Adrenal gland (tissue), 12 donors: ENCODE results near the gene SZRD1. TPM values are rescaled to one million over a fixed set of nuclear protein-coding genes. Genes with fewer than 3 reads are reported as not detected.

Experiments
- DNase-seq, 7 donors: peaks; one replicate each; pipeline ENCODE4 v3.0.0-alpha.2; 2019 to 2020
- H3K27ac ChIP-seq, 5 donors: fragments of 200-600 bp; sonication (generic) in 4 of 5; 1 replicate in 3 of 5; 2 replicates in 2 of 5; pipeline versions ENCODE4 v1.5.1 to v1.8.0; 2016 to 2020; ENCODE audit warnings: mild to moderate bottlenecking in 1 of 5
- H3K27me3 ChIP-seq: fragments of 200-600 bp; 2 replicates; pipeline ENCODE4 v1.8.0; 2021
- H3K36me3 ChIP-seq, 2 donors: fragments of 200-600 bp; replicated peaks in 1 of 2; 1 replicate in 1 of 2; 2 replicates in 1 of 2; pipeline versions ENCODE4 v1.5.1 to v1.8.0; 2018 to 2022
- H3K4me1 ChIP-seq, 2 donors: fragments of 200-600 bp; replicated peaks in 1 of 2; 1 replicate in 1 of 2; 2 replicates in 1 of 2; pipeline versions ENCODE4 v1.5.1 to v1.8.0; 2018 to 2021
- H3K4me3 ChIP-seq, 4 donors: fragments of 200-600 bp; sonication (generic) in 3 of 4; one replicate each; pipeline ENCODE4 v1.5.1; 2016 to 2018
- H3K9me3 ChIP-seq, 3 donors: fragments of 200-600 bp; sonication (generic) in 1 of 3; replicated peaks in 1 of 3; 1 replicate in 2 of 3; 2 replicates in 1 of 3; pipeline versions ENCODE4 v1.5.1 to v1.8.0; 2016 to 2021
- CTCF ChIP-seq, 6 experiments: fragments of 450-650 bp in 4 of 6; fragments of 200-600 bp in 2 of 6; sonication (generic) in 1 of 6; IDR thresholded peaks; 1 replicate in 5 of 6; 2 replicates in 1 of 6; pipeline versions ENCODE4 v1.5.1 to v1.8.0; 2016 to 2021; ENCODE audit warnings: antibody characterized with exemption in 6 of 6, mild to moderate bottlenecking in 2 of 6, moderate library complexity in 1 of 6
- POLR2A ChIP-seq, 2 donors: fragments of 450-650 bp; IDR thresholded peaks; one replicate each; pipeline ENCODE4 v1.6.1; 2017; ENCODE audit warnings: antibody characterized with exemption in 2 of 2, mild to moderate bottlenecking in 2 of 2, moderate library complexity in 1 of 2
- WGBS, 4 donors: extraction: QIAGEN DNeasy Blood & Tissue Kit in 2 of 4; methylation state at CpG; one replicate each; pipeline versions ENCODE4 v1.1.5 to v1.1.7; 2013 to 2017; 5-methylcytosine and 5-hydroxymethylcytosine counted together
- intact Hi-C, 2 donors: fragments of 100-400 bp; cut with DNase I; formaldehyde crosslinking; loops; one replicate each; pipeline versions ENCODE4 v1.14.1 to v1.15.0; 2022 to 2023
- polyA plus RNA-seq, 3 donors: library from polyadenylated mRNA; stranded (reverse); fragments of 200-250 nt in 2 of 3; fragments of 350-450 nt in 1 of 3; fragmentation: Illumina TruSeq in 1 of 3; extraction: RNeasy Lipid Tissue Mini Kit (QIAGEN cat#74804) in 1 of 3; gene quantifications; one replicate each; pipeline ENCODE4 v1.2.3, GENCODE V29; 2013 to 2014
- total RNA-seq, 9 donors: library from RNA; depleted of rRNA in 4 of 9; stranded (reverse); fragments of >200 nt in 4 of 9; fragments of 120-200 nt in 1 of 9; fragmentation: NEBNext Ultra II Directional in 1 of 9; extraction: Animal tissue kit (Norgen Biotek cat#: 25700) in 1 of 9; gene quantifications; one replicate each; pipeline versions ENCODE4 v1.1.0 to v1.2.4, GENCODE V29; 2013 to 2023
- donor health status: healthy with polysubstance abuse.
- donor health status: Bipolar disorder and iron deficiency.
- donor health status: DM: yes; HTN: yes; CAD: no.
- donor health status: DM: no; HTN: no; CAD: no.
- donor health status: DM: no; HTN: no; CAD: no.
- donor health status: DM: yes; HTN: yes; CAD: no.

SZRD1 gene
- total and polyA plus RNA-seq, 12 donors = 46.8 to 152 (median 89.0) TPM

DNA sequence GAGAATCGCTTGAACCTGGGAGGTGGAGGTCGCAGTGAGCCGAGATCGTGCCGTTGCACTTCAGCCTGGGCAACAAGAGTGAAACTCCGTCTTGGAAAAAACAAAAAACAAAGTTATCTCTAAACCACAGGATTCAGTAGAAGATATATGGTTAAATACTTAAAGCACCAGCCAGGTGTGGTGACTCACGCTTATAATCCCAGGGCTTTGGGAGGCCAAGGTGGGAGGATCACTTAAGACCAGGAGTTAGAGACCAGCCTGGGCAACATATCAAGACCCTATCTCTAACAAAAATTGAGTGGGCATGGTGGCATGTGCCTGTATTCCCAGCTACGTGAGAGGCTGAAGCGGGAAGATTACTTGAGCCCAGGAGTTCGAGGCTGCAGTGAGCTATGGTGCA, 79.1 kb downstream of the SZRD1 start:
- no peaks in the 10 kb centered on the region for H3K9me3 ChIP-seq
- TF ChIP-seq POLR2A (IDR thresholded peaks at IDR 0.05) = no peak
- no peak for TF ChIP-seq CTCF (IDR thresholded peaks at IDR 0.05)
- H3K4me1 ChIP-seq = peaks cover 0 to 34% of the 10 kb centered on the region in 2 donors
- no peak overlapping the region for H3K4me3 ChIP-seq
- intact Hi-C loops = no loop called here
- H3K27me3 ChIP-seq = no peaks in the 10 kb centered on the region
- WGBS, 4 donors = 90 to 97% (median 93%) methylated on average over 10 of the region's 10 CpGs
- DNase-seq = no peak
- no peak overlapping the region for H3K27ac ChIP-seq
- H3K36me3 ChIP-seq = peaks cover 0 to 69% of the 10 kb centered on the region in 2 donors

GRCh38 chr1:16447641-16448040, 80.6 kb downstream of the SZRD1 start:
- DNase-seq = no peak
- peaks cover 0 to 20% of the 10 kb centered on the region in 2 donors for H3K4me1 ChIP-seq
- WGBS, 4 donors = 92 to 98% (median 96%) methylated on average over 4 to 9 of the region's 9 CpGs
- TF ChIP-seq CTCF (IDR thresholded peaks at IDR 0.05) = no peak
- TF ChIP-seq POLR2A (IDR thresholded peaks at IDR 0.05) = no peak
- H3K27ac ChIP-seq = no peak overlapping the region
- H3K36me3 ChIP-seq = peaks cover 0 to 84% of the 10 kb centered on the region in 2 donors
- H3K4me3 ChIP-seq = no peak overlapping the region
- intact Hi-C loops = no loop called here
- H3K27me3 ChIP-seq = no peaks in the 10 kb centered on the region
- no peaks in the 10 kb centered on the region for H3K9me3 ChIP-seq

Other genes with a start within 250 kb of the SZRD1 start
- 10 to 100 TPM in 8 of 9 donors, under 1 TPM in 1; 0.83 to 49.5 (median 17.0) TPM for gene EPHA2, start 211.2 kb upstream of the SZRD1 start, total RNA-seq
- 10 to 100 TPM in 2 of 3 donors, 1 to 10 TPM in 1; 2.7 to 15.3 (median 11.5) TPM for gene EPHA2, start 211.2 kb upstream of the SZRD1 start, polyA plus RNA-seq
- gene ARHGEF19, start 154.6 kb upstream of the SZRD1 start, total RNA-seq = 10 to 100 TPM in 8 of 9 donors, 1 to 10 TPM in 1; 4.8 to 46.2 (median 23.1) TPM
- gene ARHGEF19, start 154.6 kb upstream of the SZRD1 start, polyA plus RNA-seq = 10 to 100 TPM; 19.1 to 28.2 (median 19.1) TPM
- gene CPLANE2, start 130.1 kb upstream of the SZRD1 start, total RNA-seq = 10 to 100 TPM in 8 of 9 donors, 1 to 10 TPM in 1; 6.3 to 21.3 (median 12.4) TPM
- gene CPLANE2, start 130.1 kb upstream of the SZRD1 start, polyA plus RNA-seq = 1 to 10 TPM; 2.8 to 6.3 (median 3.0) TPM
- gene FBXO42, start 14.8 kb upstream of the SZRD1 start, total RNA-seq = 10 to 100 TPM; 17.3 to 44.9 (median 20.2) TPM
- gene FBXO42, start 14.8 kb upstream of the SZRD1 start, polyA plus RNA-seq = 10 to 100 TPM; 14.0 to 15.2 (median 14.2) TPM
- 1 to 10 TPM in 1 of 9 donors, not detected in 8; 3.1 TPM for gene SPATA21, start 70.2 kb downstream of the SZRD1 start, total RNA-seq
- under 1 TPM; 0.13 to 0.16 (median 0.16) TPM for gene SPATA21, start 70.2 kb downstream of the SZRD1 start, polyA plus RNA-seq
- gene NECAP2, start 73.5 kb downstream of the SZRD1 start, total RNA-seq = 100 to 1,000 TPM in 1 of 9 donors, 10 to 100 TPM in 8; 51.6 to 104 (median 64.1) TPM
- 10 to 100 TPM; 36.4 to 49.4 (median 37.5) TPM for gene NECAP2, start 73.5 kb downstream of the SZRD1 start, polyA plus RNA-seq
- gene RNU1-1, start 147.0 kb downstream of the SZRD1 start, total RNA-seq = 1,000 to 10,000 TPM in 4 of 9 donors, 100 to 1,000 TPM in 1, under 1 TPM in 3, not detected in 1; under 0.01 to 5,330 (median 1,268) TPM
- not detected for gene RNU1-1, start 147.0 kb downstream of the SZRD1 start, polyA plus RNA-seq
- gene NBPF1, start 246.3 kb downstream of the SZRD1 start, total RNA-seq = 100 to 1,000 TPM in 4 of 9 donors, 10 to 100 TPM in 5; 46.4 to 205 (median 94.2) TPM
- gene NBPF1, start 246.3 kb downstream of the SZRD1 start, polyA plus RNA-seq = 100 to 1,000 TPM in 1 of 3 donors, 10 to 100 TPM in 1, 1 to 10 TPM in 1; 7.9 to 185 (median 25.8) TPM